ENCODE data around the gene PYURF.

DNA sequence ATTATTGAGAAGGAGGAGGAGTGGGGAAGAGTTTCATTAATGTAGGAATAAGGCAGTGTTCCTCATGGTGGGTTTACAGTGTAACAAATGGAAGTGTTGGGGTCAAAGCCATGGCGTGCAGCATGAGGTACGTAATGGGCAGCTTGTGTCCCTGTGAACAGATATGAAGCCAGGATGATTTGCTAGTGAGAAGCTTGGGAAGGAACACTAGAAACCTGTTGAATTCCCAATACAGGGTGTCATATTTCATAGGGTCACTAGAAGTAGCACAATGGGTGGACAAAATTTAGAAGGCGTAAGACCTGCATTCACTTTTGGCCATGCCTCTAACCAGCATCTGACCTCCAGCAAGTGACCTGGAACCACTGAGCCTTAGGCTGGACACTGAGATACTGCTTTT lies 6.8 kb downstream of the PYURF start:
- TF ChIP-seq, protein P1, sequence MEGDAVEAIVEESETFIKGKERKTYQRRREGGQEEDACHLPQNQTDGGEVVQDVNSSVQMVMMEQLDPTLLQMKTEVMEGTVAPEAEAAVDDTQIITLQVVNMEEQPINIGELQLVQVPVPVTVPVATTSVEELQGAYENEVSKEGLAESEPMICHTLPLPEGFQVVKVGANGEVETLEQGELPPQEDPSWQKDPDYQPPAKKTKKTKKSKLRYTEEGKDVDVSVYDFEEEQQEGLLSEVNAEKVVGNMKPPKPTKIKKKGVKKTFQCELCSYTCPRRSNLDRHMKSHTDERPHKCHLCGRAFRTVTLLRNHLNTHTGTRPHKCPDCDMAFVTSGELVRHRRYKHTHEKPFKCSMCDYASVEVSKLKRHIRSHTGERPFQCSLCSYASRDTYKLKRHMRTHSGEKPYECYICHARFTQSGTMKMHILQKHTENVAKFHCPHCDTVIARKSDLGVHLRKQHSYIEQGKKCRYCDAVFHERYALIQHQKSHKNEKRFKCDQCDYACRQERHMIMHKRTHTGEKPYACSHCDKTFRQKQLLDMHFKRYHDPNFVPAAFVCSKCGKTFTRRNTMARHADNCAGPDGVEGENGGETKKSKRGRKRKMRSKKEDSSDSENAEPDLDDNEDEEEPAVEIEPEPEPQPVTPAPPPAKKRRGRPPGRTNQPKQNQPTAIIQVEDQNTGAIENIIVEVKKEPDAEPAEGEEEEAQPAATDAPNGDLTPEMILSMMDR (IDR thresholded peaks at IDR 0.05) = no peak
- TF ChIP-seq POLR2A (IDR thresholded peaks at IDR 0.05) = no peak
